HepG2 (cell line): ENCODE measurements around the gene PIP4K2C.

Experiments used
- CTCF ChIP-seq: sonication (generic); formaldehyde crosslinking; IDR thresholded peaks from 2 replicates; pipeline ENCODE4 v1.5.0; 2020; ENCODE audit warnings: mild to moderate bottlenecking, missing genetic modification reagents, moderate library complexity
- ELF1 ChIP-seq: sonication (generic); formaldehyde crosslinking; IDR thresholded peaks from 2 replicates; pipeline ENCODE4 v1.4.0; 2020; ENCODE audit warnings: missing genetic modification reagents
- HOXA7 ChIP-seq: sonication (generic); formaldehyde crosslinking; IDR thresholded peaks from 2 replicates; pipeline ENCODE4 v1.8.1; 2022; ENCODE audit warnings: mild to moderate bottlenecking, missing genetic modification reagents, moderate library complexity
- PHF21A ChIP-seq: sonication (generic); formaldehyde crosslinking; IDR thresholded peaks from 2 replicates; pipeline ENCODE4 v1.5.0; 2020; ENCODE audit warnings: mild to moderate bottlenecking, missing genetic modification reagents
- TOE1 ChIP-seq: sonication (generic); formaldehyde crosslinking; IDR thresholded peaks from 2 replicates; pipeline ENCODE4 v1.4.0; 2020; ENCODE audit warnings: mild to moderate bottlenecking, missing genetic modification reagents
- ZNF121 ChIP-seq: sonication (generic); formaldehyde crosslinking; IDR thresholded peaks from 2 replicates; pipeline ENCODE4 v1.5.0; 2020; ENCODE audit warnings: mild to moderate bottlenecking, missing genetic modification reagents
- ZNF512 ChIP-seq: sonication (generic); formaldehyde crosslinking; IDR thresholded peaks from 2 replicates; pipeline ENCODE4 v1.4.0; 2020; ENCODE audit warnings: mild to moderate bottlenecking, missing genetic modification reagents
- ZNF576 ChIP-seq: sonication (generic); formaldehyde crosslinking; IDR thresholded peaks from 2 replicates; pipeline ENCODE4 v1.4.0; 2020; ENCODE audit warnings: mild to moderate bottlenecking, missing genetic modification reagents
- TF ChIP-seq, protein P1 (sequence below): sonication (generic); formaldehyde crosslinking; IDR thresholded peaks from 2 replicates; pipeline ENCODE4 v1.9.0; 2021; ENCODE audit warnings: missing genetic modification reagents, mild to moderate bottlenecking, borderline replicate concordance

DNA sequence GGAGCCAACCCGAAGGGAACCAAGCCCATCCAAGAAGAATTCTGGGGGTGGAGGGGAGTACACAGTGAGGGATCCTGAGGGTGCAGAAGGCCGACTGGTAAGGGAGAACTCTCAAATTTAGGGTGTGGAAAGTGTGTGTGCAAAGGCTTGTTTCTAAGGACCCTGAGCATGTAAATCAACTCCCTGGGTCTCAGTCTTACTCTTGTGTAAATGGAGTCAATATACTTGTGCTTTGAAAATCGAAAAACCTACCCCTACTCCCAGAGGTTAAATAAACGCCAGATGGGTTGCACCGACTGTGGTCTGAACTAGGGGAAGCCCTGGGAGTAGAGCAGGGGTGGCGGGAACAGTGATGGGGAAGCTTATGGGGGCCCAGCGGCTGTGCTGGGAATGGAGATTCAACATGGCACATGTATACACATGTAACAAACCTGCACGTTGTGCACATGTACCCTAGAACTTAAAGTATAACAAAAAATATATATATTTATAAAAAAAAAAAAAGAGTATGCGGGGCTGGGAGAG lies 36.0 kb downstream of the PIP4K2C start:
- no peak for TF ChIP-seq ZNF576 (CRISPR knock-in tag)
- TF ChIP-seq ZNF512 (CRISPR knock-in tag): no peak
- no peak for TF ChIP-seq PHF21A (CRISPR knock-in tag)
- no peak for TF ChIP-seq TOE1 (CRISPR knock-in tag)
- TF ChIP-seq, protein P1, sequence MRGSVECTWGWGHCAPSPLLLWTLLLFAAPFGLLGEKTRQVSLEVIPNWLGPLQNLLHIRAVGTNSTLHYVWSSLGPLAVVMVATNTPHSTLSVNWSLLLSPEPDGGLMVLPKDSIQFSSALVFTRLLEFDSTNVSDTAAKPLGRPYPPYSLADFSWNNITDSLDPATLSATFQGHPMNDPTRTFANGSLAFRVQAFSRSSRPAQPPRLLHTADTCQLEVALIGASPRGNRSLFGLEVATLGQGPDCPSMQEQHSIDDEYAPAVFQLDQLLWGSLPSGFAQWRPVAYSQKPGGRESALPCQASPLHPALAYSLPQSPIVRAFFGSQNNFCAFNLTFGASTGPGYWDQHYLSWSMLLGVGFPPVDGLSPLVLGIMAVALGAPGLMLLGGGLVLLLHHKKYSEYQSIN: no peak
- TF ChIP-seq ELF1 (CRISPR knock-in tag): no peak
- TF ChIP-seq ZNF121 (CRISPR knock-in tag): no peak
- no peak for TF ChIP-seq CTCF (CRISPR knock-in tag)
- TF ChIP-seq HOXA7 (CRISPR knock-in tag): no peak
